GM15510 (cell line): ENCODE data around the gene ARHGEF12.

ENCODE experiments used
- POLR2A ChIP-seq: IDR thresholded peaks from 3 replicates; pipeline ENCODE4 v1.6.1; 2011; ENCODE audit warnings: borderline replicate concordance; ENCODE audit not compliant: insufficient read length; ENCODE audit errors: extremely low read depth

ARHGEF12 gene

DNA sequence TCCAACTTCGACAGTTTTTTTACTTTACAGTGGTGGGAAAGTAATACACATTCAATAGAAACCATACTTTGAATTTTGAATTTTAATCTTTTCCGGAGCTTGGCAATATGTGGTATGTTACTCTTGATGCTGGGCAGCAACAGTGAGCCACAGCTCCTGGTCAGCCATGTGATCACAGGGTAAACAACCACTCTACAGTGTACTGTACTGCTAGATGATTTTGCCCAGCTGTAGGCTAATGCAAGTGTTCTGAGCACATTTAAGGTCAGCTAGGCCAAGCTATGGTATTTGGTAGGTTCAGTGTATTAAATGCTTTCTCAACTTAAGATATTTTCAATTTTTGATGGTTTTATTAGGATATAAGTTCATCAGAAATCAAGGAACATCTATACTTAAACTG, 126.6 kb downstream of the ARHGEF12 start:
- TF ChIP-seq POLR2A, result no peak

DNA sequence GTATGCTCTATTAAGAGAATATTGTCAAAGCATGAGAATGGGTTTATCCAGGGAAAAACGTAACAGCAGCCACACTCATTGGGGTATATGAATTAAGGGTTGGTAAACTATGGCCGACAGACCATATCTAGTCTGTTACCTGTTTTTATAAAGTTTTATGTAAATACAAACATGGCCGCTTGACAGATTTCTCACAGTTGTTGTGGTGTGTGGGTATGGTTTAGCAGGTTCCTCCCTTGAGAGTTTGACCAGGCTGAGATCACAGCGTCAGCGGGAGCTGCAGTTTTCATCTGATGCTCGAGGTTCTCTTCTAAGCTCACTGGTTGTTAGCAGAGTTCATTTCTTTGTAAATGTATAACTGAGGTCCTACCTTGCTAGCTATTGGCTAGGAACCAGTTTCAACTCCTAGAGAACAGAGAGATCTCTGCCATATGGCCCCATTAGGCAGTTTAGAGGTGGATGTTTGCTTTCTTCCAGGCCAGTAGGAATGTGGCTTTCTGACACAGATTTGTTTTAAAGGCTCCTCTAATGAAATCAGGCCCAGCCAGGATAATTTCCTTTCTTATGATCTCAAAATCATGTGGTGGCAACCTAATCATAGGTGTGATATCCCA, 129.8 kb downstream of the ARHGEF12 start:
- TF ChIP-seq POLR2A, result no peak

DNA sequence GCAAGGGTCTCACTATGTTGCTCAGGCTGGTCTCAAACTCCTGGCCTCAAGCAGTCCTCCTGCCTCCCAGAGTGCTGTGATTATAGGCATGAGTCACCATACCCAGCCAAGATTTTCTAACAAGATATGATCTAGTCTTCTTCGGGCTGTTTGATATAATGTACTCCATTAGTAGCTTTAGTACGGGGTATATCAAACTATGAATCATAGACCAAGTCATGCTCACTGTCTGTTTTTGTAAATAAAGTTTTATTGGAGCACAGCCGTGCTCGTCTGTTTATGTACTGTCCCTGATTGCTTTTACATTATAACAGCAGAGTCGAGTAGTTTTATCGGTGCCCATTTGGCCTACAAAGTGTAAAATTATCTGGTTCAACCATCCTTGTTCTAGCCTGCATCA, 131.4 kb downstream of the ARHGEF12 start:
- no peak for TF ChIP-seq POLR2A

DNA sequence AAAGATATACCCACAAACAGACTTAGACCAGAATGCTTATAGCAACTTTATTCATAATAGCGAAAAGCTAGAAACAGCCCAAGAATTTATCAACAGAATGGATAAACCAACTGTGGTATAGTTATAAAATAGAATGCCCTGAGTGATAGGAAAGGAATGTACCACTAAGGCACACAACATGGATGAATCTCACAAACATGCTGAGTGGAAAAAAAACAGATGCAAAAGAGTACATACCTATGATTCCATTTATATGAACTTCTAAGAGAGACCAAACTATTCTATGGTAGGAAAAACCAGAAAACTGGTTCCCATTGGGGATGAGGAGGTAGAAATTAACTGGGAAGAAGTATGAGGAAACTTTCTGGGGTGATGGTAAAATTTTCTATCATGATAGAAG, 134.9 kb downstream of the ARHGEF12 start:
- no peak for TF ChIP-seq POLR2A

DNA sequence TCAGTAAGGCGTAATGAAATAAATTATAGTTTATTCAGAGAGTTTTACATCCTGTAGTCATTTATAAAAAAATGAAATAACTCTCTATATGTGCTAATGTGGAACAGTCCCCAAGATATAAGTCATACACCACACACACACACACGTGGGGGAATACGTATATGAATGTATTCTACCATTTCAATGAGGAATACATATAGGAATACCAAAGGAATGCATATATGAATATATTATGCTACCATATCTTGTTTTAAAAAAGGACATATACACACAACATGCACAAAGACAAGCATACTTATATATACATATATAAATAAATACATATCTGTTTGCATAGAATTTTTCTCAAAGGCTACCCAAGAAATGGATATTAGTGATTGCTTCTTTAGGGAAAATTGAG, 135.8 kb downstream of the ARHGEF12 start:
- no peak for TF ChIP-seq POLR2A

DNA sequence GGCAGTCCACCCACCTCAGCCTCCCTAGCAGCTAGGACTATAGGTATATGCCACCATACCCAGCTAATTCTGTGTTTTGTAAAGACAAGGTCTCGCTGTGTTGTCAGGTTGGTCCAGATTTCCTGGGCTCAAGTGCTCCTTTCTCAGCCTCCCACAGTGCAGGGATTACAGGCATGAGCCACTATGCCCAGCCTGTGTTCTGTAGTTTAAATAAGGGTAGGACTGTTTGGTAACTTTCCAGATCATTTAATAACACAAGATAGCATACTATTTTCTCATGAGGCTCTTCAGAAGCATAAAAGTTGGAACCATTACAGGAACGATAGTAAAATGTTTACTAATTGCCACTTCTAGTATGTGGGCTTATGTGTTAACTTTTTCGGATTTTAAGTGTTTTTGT, 137.3 kb downstream of the ARHGEF12 start:
- TF ChIP-seq POLR2A, result no peak

DNA sequence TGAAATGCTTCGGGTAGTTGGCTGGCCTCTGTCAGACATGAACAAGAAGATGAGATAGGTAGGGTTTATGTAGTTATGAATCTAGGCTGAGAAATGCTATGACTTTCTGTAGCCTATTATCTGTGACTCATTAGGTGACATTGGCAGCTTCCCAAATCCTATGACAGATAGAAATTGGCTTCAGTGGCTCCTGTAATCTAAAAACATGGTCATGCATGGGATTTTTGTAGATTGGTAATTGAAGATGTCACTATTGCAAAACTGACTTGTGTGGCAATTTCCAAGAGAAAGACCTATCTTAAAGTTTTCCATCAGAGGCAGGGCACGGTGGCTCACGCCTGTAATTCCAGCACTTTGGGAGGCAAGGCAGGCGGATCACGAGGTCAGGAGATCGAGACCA, 145.9 kb downstream of the ARHGEF12 start:
- TF ChIP-seq POLR2A, result no peak

DNA sequence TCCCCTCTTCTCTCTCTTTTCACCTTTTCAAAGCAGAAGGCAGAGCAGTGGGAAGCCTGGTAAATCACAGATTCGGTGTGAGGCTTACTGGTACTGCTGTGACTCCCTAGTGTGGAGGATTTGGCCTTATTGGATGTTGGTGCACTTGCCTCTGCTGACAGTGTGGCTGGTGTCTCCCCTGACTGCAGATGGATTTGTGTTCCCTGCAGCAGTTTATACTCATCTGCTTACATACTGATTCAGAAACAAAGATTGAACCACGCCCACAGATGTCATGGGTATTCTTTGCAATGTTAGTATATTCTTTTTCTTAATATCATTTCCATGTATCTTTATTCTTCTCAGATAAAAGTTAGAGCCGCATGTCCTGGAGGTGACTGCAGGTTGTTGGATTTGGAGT, 148.5 kb downstream of the ARHGEF12 start:
- no peak for TF ChIP-seq POLR2A

DNA sequence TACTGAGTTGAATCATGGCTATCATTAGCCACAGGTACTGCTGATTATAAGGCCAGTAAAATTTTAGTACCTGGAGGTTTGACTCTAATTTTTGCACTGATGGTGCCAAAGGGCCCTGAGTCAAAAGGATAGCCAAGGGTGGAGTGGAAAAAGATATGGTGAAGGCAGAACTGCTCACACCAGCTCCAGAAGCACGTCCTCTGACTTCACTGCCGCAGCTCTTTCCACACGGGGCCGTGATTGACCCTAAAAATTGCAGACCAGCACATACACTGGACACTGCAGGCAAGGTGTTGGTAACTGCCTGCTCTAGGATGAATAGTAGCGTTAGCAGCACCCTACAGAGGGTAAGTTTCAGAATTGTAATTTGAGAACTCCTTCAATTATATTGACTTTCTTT, 149.9 kb downstream of the ARHGEF12 start:
- no peak for TF ChIP-seq POLR2A

DNA sequence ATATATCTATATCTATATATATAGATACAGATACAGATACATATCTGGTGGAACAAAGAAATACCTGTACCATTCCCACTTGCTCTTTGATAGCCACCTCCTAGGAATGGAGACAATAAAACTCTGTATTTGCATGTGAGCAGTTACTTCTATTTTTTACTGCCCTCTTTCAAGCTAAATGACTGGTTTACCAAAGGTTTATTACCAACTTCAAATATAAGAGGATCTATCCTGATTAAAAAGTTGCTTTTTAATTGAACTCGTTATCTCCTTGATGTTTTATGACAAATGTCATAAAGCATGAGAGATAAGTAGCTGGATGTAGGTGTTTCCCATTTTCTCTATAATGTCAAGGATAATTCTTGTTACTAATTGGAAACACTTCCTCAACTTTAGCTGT, 153.6 kb downstream of the ARHGEF12 start:
- TF ChIP-seq POLR2A, result no peak

DNA sequence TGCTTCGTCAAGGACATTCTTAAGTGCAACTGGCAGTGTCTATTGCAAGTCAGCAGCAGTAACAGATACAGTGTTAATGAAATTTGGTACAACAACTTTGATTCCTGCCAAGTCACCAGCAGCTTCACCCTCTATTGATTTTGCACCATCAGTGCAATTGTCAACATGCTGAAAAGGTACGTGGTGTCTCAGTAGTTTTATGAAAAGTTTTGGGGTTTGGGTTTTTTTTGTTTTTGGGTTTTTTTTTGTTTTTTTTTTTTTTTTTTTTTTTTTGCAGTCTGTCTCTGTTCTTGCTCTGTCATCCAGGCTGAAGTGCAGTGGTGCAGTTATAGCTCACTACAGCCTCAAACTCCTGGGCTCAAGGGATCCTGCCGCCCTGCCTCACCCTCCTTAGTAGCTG, 156.3 kb downstream of the ARHGEF12 start:
- no peak for TF ChIP-seq POLR2A

DNA sequence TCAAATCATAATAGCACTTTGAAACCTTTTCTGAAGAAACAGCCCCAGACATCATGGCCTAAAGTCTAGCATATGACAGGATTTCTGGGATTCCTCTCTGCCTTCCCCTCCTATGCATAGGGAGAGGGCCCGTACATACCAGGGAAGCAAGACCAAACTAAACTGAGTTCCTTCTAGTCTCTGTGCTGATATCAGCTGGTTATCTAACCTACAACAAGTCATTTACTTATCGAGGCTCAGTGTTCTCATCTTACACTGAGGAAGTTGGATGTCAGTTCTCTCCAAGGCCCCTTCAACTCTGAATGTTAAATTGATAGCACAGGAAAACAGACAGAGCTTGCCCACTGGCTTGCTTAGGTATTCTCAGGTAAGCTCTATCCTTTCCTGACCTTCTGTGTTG, 158.4 kb downstream of the ARHGEF12 start:
- no peak for TF ChIP-seq POLR2A

DNA sequence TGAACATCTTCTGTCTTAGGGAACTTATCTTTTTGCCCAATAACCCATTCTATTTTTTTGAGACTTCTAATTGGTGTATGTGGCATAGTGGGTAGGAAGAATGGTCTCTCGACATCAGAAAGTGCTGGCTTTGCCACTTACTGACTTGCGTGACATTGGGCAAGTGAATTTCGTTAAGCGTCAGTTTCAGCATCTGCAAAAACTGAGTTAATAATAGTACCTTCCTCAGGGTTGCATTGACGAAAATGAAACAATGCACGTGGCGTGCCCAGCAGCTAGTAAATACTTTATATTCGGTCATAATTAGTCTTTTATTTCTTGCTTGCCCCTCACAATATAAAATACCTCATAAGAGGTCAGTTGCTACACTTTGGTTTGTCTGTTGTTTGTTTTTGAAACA, 162.9 kb downstream of the ARHGEF12 start:
- TF ChIP-seq POLR2A, result no peak

DNA sequence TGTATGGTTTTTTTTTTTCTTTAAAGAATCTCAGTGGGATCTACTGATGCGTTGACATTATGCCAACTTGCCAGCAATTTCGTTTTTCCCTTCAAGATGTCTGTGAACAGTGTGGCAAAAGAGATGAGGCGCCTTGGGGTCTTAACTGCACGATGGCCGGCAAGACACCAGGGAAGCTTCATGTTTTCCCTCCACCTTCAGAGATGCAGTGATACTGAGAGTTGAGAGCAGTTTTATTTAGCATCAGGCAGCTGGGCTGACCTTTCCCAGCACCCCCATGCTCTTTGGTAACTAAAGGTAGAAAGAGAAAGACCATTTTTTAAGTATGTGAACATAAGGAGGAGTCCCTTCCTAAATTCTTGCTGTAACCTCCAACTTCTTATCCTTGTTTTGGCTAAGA, 163.6 kb downstream of the ARHGEF12 start:
- TF ChIP-seq POLR2A, result no peak

DNA sequence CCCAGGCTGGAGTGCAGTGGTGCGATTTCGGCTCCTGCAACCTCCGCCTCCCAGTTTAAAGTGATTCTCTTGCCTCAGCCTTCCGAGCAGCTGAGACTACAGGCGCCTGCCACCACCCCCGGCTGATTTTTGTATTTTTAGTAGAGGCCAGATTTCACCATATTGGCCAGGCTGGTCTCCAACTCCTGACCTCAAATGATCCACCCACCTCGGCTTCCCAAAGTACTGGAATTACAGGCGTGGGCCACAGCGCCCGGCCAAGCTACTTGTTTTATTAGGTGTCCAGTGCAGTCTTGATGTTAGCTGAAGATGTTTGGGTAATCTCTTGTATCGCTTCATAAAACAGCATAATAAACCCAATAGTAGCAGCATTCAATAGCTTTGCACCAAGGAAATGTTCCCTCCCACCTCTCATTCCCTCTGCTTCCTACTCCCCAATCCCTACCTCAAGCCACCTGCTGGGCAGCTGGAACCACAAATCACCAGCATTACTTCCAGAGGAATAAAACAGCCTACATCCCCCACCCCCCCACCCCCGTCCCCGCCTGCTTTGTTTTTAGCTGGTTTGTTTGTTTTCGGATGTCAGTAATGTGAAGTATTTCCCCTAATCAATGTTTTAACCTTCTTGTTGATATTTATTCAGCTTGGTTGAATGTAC, 164.3 kb downstream of the ARHGEF12 start:
- TF ChIP-seq POLR2A, result no peak

DNA sequence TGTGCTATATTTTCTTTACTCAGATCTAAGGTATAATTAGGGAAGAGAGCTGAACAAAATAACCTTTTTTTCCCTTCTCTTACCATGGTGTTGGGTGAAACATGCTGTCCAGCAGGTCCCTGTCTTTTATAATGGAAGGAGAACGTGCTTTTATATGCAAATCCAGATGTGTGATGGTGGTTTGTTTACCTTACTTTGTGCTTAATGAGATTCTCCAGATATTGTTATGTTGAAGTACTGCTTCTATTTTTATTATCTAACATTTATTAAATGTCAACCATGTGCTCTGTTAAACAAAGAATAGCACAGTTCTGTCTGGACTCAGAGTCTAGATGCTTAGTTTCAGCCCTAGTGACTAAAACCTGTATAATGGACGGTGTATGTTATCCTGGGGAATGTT, 165.2 kb downstream of the ARHGEF12 start:
- TF ChIP-seq POLR2A, result no peak
